Activated naive CD4-positive, alpha-beta T cell treated with anti-CD3 and anti-CD28 coated beads, Interleukin-2, amount 10 ng/mL, durations not matched to agents 7 days and 5 days (primary cell): Measurements from ENCODE around the gene RCBTB2.
"Not testable (repeated sequence)": the region's sequence is repeated elsewhere in the genome, so short reads cannot be mapped to it uniquely, and the experiment has no call there.

ENCODE experiments used
- CTCF ChIA-PET: fragments of 350-600 bp; sonication (Branson Sonifier 250); formaldehyde crosslinking; loops from one replicate; lab custom pipeline; 2021; ENCODE audit warnings: antibody characterized with exemption; lab: Charles Lee
- DNase-seq: peaks from one replicate; pipeline ENCODE4 v3.0.0-alpha.2; 2020
- H3K27ac Mint-ChIP-seq: one replicate; pipeline ENCODE4 v1.8.0; 2021; ENCODE audit warnings: mild to moderate bottlenecking, moderate library complexity, mixed read lengths
- H3K27me3 Mint-ChIP-seq: one replicate; pipeline ENCODE4 v1.8.0; 2021; ENCODE audit warnings: mild to moderate bottlenecking, mixed read lengths
- H3K36me3 Mint-ChIP-seq: one replicate; pipeline ENCODE4 v1.8.0; 2021; ENCODE audit warnings: mixed read lengths
- H3K4me1 Mint-ChIP-seq: one replicate; pipeline ENCODE4 v1.8.0; 2021; ENCODE audit warnings: mixed read lengths
- H3K4me3 Mint-ChIP-seq: one replicate; pipeline ENCODE4 v1.8.0; 2021; ENCODE audit warnings: mild to moderate bottlenecking, moderate library complexity, mixed read lengths
- H3K9me3 Mint-ChIP-seq: one replicate; pipeline ENCODE4 v1.8.0; 2021; ENCODE audit warnings: mixed read lengths

The RCBTB2 gene

DNA sequence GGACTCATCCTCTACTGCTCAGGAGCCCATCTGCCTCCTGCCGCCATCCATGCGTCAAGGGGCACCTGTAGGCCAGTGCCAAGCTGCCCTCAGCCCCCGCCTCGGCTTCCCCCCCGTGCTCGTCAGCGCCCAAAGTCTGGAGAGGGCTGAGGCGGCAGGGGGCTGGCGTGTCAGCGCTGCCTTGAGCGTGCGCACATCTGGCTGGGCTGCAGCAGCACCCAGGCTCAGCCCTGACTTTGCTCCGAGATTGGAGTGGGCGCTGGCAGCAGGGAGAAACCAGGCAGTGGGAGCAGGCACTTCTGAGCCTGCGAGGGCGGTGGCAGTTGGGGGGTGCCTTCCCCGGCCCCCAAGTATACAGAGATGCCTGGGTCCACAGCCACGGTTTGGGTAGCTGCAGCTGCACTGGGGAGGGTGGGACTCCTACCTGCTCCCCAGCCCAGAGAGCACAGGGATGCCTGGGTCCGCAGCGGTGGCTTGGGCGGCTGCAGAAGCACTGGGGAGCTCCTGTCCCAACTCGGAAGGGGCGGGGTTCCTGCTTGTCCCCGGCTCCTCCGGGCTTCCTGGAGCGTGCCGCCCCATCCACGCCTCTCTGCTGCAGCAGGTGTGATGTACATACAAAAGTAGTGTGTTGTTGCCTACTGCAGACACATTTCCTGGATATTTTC is 75.2 kb downstream of the RCBTB2 start:
- peaks cover 75% of the 10 kb centered on the region for H3K36me3 Mint-ChIP-seq
- DNase-seq, result no peak
- H3K27ac Mint-ChIP-seq, result no peak overlapping the region
- H3K27me3 Mint-ChIP-seq, result no peaks in the 10 kb centered on the region
- no peak overlapping the region for H3K4me3 Mint-ChIP-seq
- H3K4me1 Mint-ChIP-seq, result peaks cover 3% of the 10 kb centered on the region
- peaks cover 10% of the 10 kb centered on the region for H3K9me3 Mint-ChIP-seq
- CTCF ChIA-PET, result no interaction called here

DNA sequence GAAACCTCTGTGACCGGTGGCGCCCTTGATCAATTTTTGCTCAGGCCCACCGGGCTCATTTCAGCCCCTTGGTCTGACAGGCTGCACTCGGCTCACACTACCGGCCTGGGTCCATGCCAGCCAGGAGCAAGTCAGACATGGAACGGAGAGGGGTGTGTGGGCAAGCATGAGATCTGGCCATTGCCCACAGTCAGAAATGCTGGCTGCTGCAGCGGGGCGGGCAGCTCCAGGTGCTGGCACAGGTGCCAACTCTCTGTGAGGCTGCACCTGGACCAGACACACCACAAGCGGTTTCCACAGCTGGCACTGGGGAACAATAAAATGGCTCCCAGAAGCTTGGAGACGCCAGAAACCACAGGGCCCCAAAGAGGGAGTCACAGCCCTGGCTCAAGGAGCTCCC is 76.3 kb downstream of the RCBTB2 start:
- CTCF ChIA-PET, result no interaction called here
- Mint-ChIP-seq H3K27ac (no peak overlapping the region), H3K4me1 (peaks cover 12% of the 10 kb centered on the region), H3K27me3 (no peaks in the 10 kb centered on the region), H3K36me3 (peaks cover 77% of the 10 kb centered on the region), H3K4me3 (no peak overlapping the region), H3K9me3 (peaks cover 20% of the 10 kb centered on the region)
- DNase-seq, result no peak

DNA sequence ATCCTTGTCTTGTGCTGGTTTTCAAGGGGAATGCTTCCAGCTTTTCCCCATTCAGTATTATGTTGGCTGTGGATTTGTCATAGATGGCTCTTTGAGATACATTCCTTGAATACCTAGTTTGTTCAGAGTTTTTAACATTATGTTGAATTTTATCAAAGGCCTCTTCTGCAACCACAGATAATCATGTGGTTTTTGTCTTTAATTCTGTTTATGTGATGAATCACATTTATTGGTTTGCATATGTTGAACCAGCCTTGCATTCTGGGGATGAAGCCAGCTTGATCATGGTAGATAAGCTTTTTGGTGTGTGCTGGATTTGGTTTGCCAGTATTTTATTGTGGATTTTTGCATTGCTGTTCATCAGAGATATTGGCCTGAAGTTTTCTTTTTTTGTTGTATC is 81.7 kb downstream of the RCBTB2 start:
- H3K27me3 Mint-ChIP-seq, H3K4me3 Mint-ChIP-seq, H3K27ac Mint-ChIP-seq, CTCF ChIA-PET, DNase-seq: not testable (repeated sequence)
- Mint-ChIP-seq H3K9me3 (peaks cover 33% of the 10 kb centered on the region), H3K36me3 (peaks cover 68% of the 10 kb centered on the region), H3K4me1 (peaks cover 50% of the 10 kb centered on the region)

GRCh38 chr13:48449656-48450055 is 83.2 kb downstream of the RCBTB2 start:
- Mint-ChIP-seq H3K9me3 (peaks cover 31% of the 10 kb centered on the region), H3K4me3 (no peak overlapping the region), H3K27ac (peak overlapping the region; percentile 72), H3K27me3 (no peaks in the 10 kb centered on the region), H3K36me3 (peaks cover 56% of the 10 kb centered on the region), H3K4me1 (peaks cover 50% of the 10 kb centered on the region)
- CTCF ChIA-PET, result no interaction called here
- no peak for DNase-seq

DNA sequence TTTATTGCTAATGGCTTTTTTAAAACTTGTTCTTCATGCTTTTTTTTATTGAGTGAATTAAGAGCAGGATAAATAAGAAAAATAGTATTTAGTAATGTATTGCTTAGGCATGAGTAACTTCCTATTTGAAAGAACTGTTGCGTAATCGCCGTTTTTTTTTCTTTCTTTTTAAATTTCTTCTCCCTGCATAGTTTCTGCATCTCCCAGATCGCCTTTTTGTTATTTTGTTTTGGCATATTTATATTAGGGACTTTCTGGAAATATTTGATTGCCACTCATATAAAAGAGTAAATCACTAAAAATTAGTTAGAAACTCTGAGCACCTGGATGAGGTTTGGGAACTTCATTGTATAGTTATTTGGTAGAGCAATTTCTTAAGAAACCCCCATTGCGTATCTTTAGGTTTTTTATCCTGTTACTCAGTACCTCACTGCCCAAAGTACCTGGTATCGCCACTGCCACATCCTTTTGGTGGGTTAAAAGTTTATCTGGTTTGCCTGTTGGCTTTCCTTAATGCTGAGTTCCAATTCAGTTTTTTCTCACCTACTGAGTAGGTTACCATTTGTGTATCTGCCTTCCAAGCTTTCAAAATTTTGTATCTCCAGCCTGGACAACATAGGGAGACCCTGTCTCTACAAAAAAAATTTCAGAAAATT is 83.8 kb downstream of the RCBTB2 start:
- Mint-ChIP-seq H3K4me1 (peaks cover 50% of the 10 kb centered on the region), H3K36me3 (peaks cover 56% of the 10 kb centered on the region), H3K4me3 (peak overlapping the region; percentile 55), H3K27ac (peak overlapping the region; percentile 72), H3K27me3 (no peaks in the 10 kb centered on the region), H3K9me3 (peaks cover 28% of the 10 kb centered on the region)
- DNase-seq, result no peak
- CTCF ChIA-PET, result no interaction called here

DNA sequence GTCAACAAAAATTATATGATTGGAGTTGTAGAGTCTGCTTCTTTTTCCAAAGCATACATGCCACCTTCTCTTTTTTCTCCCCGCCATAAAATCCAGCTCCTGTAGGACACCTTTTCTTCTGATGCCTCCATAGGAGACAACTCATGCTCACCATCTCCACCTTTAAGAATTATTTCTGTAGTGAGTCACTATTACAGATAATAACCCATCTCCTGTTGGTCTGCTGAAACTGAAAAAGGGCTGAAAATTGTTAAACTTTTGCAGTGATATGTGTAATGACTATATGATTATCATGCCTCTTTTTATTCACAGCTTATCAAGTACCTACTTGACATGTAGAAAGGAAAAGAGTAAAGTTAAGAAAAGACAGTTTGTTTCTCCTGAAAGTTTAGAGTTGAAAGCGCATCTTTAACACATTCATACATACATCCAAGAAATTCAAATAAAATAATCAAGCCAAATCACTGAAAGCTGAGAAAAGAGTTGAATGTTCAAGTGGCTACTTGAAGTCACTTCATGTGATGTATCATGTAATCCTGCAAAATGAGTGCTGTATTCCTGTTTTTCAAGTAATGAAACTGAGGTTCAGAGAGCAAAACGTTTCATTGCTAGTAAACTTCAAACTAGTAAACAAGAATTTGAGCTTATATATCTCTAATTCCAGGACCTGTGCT is 84.5 kb downstream of the RCBTB2 start:
- H3K27ac Mint-ChIP-seq, result peak overlapping the region; percentile 72
- peaks cover 48% of the 10 kb centered on the region for H3K4me1 Mint-ChIP-seq
- no peak for DNase-seq
- H3K27me3 Mint-ChIP-seq, result no peaks in the 10 kb centered on the region
- H3K36me3 Mint-ChIP-seq, result peaks cover 55% of the 10 kb centered on the region
- CTCF ChIA-PET, result no interaction called here
- H3K9me3 Mint-ChIP-seq, result peaks cover 26% of the 10 kb centered on the region
- H3K4me3 Mint-ChIP-seq, result peak overlapping the region; percentile 55

DNA sequence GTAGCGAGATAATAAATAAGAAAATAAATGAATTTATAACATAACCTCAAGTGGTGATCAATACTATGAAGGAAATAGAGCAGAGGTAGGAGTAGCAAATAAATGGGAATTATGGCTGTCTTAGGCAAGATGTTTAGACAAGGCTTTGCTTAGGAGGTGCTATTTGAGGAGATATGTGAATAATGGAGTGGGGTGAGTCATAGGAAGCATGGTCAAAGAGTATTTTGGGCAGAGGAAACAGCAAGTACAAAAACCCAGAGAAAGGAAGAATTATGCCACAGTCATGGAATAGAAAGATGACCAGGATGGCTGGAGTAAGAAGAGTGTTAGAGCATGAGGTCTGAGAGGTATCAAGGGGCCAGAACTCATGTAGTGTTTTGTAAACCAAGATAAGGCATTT is 86.4 kb downstream of the RCBTB2 start:
- CTCF ChIA-PET, result no interaction called here
- DNase-seq, result no peak
- Mint-ChIP-seq H3K4me3 (no peak overlapping the region), H3K9me3 (peaks cover 12% of the 10 kb centered on the region), H3K27me3 (no peaks in the 10 kb centered on the region), H3K36me3 (peaks cover 42% of the 10 kb centered on the region), H3K4me1 (peaks cover 39% of the 10 kb centered on the region), H3K27ac (no peak overlapping the region)

DNA sequence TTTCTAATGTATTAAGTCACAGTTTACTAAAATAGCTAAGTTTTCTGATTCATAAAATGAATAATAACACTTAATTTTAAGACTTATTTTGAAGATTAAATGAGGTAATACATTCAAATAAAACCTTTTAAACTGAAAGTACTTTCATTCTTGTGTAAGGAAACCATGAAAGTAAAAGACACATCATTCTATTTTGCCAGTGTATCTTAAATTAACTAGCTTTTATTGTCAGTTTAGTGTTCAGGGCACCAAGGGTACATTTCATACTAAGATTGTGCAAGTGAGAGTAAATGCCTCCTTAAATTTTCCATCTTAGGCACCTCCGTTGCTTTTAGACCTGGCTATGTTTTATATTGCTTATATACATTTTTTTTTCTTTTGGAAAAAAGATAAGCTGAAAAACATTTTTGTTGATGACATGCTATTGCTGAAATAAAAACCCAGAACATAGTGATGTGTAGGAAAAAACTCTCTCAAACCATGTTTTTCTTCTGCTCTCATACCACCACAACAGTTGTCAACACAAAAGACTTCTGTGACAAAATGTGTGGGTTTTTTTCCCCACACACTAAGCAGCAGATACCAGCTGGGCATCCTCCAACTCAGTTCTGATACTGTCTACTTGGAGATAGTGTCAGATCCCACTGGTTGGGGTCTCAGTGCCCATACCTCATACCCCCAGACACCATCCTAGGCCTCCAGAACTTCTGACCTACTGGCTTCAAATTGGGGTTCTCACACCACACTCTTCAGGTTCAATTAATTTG is 89.3 kb downstream of the RCBTB2 start:
- DNase-seq, result peak; percentile 29
- Mint-ChIP-seq H3K9me3 (peaks cover 1% of the 10 kb centered on the region), H3K36me3 (peaks cover 32% of the 10 kb centered on the region), H3K27me3 (no peaks in the 10 kb centered on the region), H3K4me3 (peak overlapping the region; percentile 40), H3K4me1 (peaks cover 16% of the 10 kb centered on the region), H3K27ac (peak overlapping the region; percentile 77)
- CTCF ChIA-PET, result interaction anchor here (0.7 to 1.2 kb wide), 2 partner anchors 11 to 98 kb away, joined by 3 to 4 read pairs; no protein-coding TSS in a partner anchor
